Testis (tissue), 3 donors: Measurements from ENCODE around the gene RIPOR3. TPM values are rescaled to one million over a fixed set of nuclear protein-coding genes. Genes with fewer than 3 reads are reported as not detected.

Experiments
- DNase-seq: peaks from one replicate; pipeline ENCODE4 v3.0.0-alpha.2; 2019
- H3K27ac ChIP-seq, 2 donors: fragments of 200-600 bp; sonication (generic); one replicate each; pipeline ENCODE4 v1.5.1; 2019
- H3K27me3 ChIP-seq: fragments of 200-600 bp; sonication (generic); one replicate; pipeline ENCODE4 v1.5.1; 2019
- H3K36me3 ChIP-seq: fragments of 200-600 bp; sonication (generic); one replicate; pipeline ENCODE4 v1.5.1; 2017; ENCODE audit warnings: low read depth; ENCODE audit errors: missing control alignments
- H3K4me1 ChIP-seq: fragments of 200-600 bp; sonication (generic); one replicate; pipeline ENCODE4 v1.5.1; 2019
- H3K4me3 ChIP-seq, 2 donors: fragments of 200-600 bp; sonication (generic); one replicate each; pipeline ENCODE4 v1.5.1; 2017 to 2019
- H3K9me3 ChIP-seq: fragments of 200-600 bp; sonication (generic); one replicate; pipeline ENCODE4 v1.5.1; 2017
- CTCF ChIP-seq, 3 experiments: fragments of 450-650 bp in 2 of 3; fragments of 200-600 bp in 1 of 3; sonication (generic) in 1 of 3; IDR thresholded peaks; one replicate each; pipeline ENCODE4 v1.5.1; 2016 to 2019; ENCODE audit warnings: antibody characterized with exemption in 3 of 3, mild to moderate bottlenecking in 2 of 3, moderate library complexity in 1 of 3
- POLR2A ChIP-seq: fragments of 450-650 bp; IDR thresholded peaks from one replicate; pipeline ENCODE4 v1.6.1; 2017; ENCODE audit warnings: antibody characterized with exemption, mild to moderate bottlenecking, moderate library complexity
- WGBS, 2 donors: methylation state at CpG; one replicate each; pipeline ENCODE4 v1.1.5; 2018; 5-methylcytosine and 5-hydroxymethylcytosine counted together
- intact Hi-C: fragments of 100-400 bp; cut with DNase I; formaldehyde crosslinking; loops from one replicate; pipeline ENCODE4 v1.15.1; 2023; ENCODE audit warnings: low total_unique reads
- polyA plus RNA-seq: library from polyadenylated mRNA; stranded (reverse); fragments of 350-450 nt; fragmentation: Illumina TruSeq; extraction: RNeasy Lipid Tissue Mini Kit (QIAGEN cat#74804); gene quantifications from one replicate; pipeline ENCODE4 v1.2.3, GENCODE V29; 2014; ENCODE audit warnings: low read depth, low replicate concordance; ENCODE audit not compliant: insufficient read depth
- total RNA-seq, 2 donors: library from RNA; depleted of rRNA; stranded (reverse); fragments of >200 nt; gene quantifications; one replicate each; pipeline ENCODE4 v1.2.3, GENCODE V29; 2016

Gene RIPOR3
- total and polyA plus RNA-seq, 3 donors from 2014 or later, result 11.3 to 26.9 (median 22.1) TPM

DNA sequence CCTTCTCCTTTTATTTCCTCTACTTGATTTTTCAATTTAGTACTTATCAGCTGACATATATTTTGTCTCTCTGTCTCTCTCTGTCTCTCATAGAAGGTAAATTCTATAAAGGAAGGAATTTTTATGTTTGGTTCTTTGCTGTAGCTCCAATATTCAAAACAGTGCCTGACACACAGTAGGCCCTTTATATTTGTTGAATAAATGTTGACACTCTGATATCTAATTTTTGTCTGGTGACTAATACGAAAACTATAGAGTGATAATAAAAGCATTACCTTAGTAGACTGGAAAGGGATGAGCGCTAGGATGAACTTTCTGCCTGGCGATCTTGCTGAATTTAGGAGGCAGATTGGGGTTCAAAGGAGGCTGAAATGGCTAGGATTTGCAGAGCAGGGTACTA lies 138.4 kb downstream of the RIPOR3 start:
- no peak overlapping the region for H3K27ac ChIP-seq
- H3K9me3 ChIP-seq, result no peaks in the 10 kb centered on the region
- no peak for DNase-seq
- no peaks in the 10 kb centered on the region for H3K27me3 ChIP-seq
- no peak overlapping the region for H3K4me3 ChIP-seq
- no peaks in the 10 kb centered on the region for H3K36me3 ChIP-seq
- 85 to 99% methylated on average over 3 of the region's 3 CpGs for WGBS, 2 donors
- TF ChIP-seq POLR2A, result no peak
- peaks cover 7% of the 10 kb centered on the region for H3K4me1 ChIP-seq
- intact Hi-C loops, result no loop called here

DNA sequence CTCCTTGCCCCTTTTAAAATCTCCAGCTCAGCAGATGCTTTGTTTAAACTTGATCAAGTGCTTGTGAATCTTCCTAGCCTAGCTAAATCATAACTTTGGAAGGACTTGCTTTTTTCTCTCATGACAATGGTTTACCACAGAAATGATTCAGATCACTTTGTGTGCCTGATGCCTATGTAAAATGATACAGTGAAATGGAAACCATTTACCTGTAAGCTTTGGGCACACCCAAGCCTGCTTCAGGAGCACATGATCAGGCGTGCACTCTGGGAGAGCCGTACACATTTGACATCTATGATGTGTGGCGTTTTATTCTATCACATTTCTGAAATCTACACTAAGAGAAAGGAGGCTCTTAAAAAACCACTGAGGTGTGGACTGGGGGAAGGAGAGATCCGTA lies 140.1 kb downstream of the RIPOR3 start:
- Histone ChIP-seq H3K27ac (no peak overlapping the region), H3K36me3 (no peaks in the 10 kb centered on the region), H3K4me3 (no peak overlapping the region), H3K9me3 (no peaks in the 10 kb centered on the region), H3K27me3 (no peaks in the 10 kb centered on the region), H3K4me1 (peaks cover 7% of the 10 kb centered on the region)
- TF ChIP-seq POLR2A (no peak), CTCF (IDR thresholded peaks at IDR 0.05) (no peak)
- intact Hi-C loops, result no loop called here
- DNase-seq, result no peak
- 96 to 98% methylated on average over 4 of the region's 4 CpGs for WGBS, 2 donors

GRCh38 chr20:50550531-50550930 lies 140.8 kb downstream of the RIPOR3 start:
- 97 to 98% methylated on average over 2 of the region's 2 CpGs for WGBS, 2 donors
- DNase-seq, result no peak
- no peak overlapping the region for H3K4me3 ChIP-seq
- no peaks in the 10 kb centered on the region for H3K9me3 ChIP-seq
- H3K27ac ChIP-seq, result no peak overlapping the region
- H3K4me1 ChIP-seq, result peaks cover 7% of the 10 kb centered on the region
- H3K36me3 ChIP-seq, result no peaks in the 10 kb centered on the region
- TF ChIP-seq POLR2A (no peak), CTCF (IDR thresholded peaks at IDR 0.05) (no peak)
- H3K27me3 ChIP-seq, result no peaks in the 10 kb centered on the region
- intact Hi-C loops, result no loop called here

GRCh38 chr20:50548396-50548795 lies 142.9 kb downstream of the RIPOR3 start:
- WGBS, 2 donors, result 84 to 93% methylated on average over 5 of the region's 5 CpGs
- intact Hi-C loops, result no loop called here
- no peak for DNase-seq
- H3K27ac ChIP-seq, result no peak overlapping the region
- no peaks in the 10 kb centered on the region for H3K36me3 ChIP-seq
- H3K4me1 ChIP-seq, result peaks cover 18% of the 10 kb centered on the region
- H3K9me3 ChIP-seq, result no peaks in the 10 kb centered on the region
- no peaks in the 10 kb centered on the region for H3K27me3 ChIP-seq
- H3K4me3 ChIP-seq, result no peak overlapping the region
- TF ChIP-seq CTCF (IDR thresholded peaks at IDR 0.05) (no peak), POLR2A (no peak)

- H3K27ac ChIP-seq, result no peak overlapping the region
- intact Hi-C loops, result no loop called here
These were observed 143.4 kb downstream of the RIPOR3 start for GRCh38 chr20:50547964-50548363.

More at GRCh38 chr20:50547964-50548363, 143.4 kb downstream of the RIPOR3 start:
- no peaks in the 10 kb centered on the region for H3K9me3 ChIP-seq
- DNase-seq, result no peak
- H3K36me3 ChIP-seq, result no peaks in the 10 kb centered on the region
- WGBS, 2 donors, result 87 to 90% methylated on average over 6 of the region's 6 CpGs
- no peaks in the 10 kb centered on the region for H3K27me3 ChIP-seq
- TF ChIP-seq CTCF (IDR thresholded peaks at IDR 0.05) (no peak), POLR2A (no peak)
- H3K4me3 ChIP-seq, result no peak overlapping the region
- H3K4me1 ChIP-seq, result peaks cover 22% of the 10 kb centered on the region
